SK-N-SH (cell line): ENCODE data around the gene MAP1LC3B. TPM values are rescaled to one million over a fixed set of nuclear protein-coding genes. Genes with fewer than 3 reads are reported as not detected.

Experiments
- CTCF ChIA-PET: fragments of 300-600, 350-600 bp; formaldehyde crosslinking; extraction: SDS; loops from one replicate; lab custom pipeline; 2021; lab: Yijun Ruan, JAX
- POLR2A ChIA-PET: fragments of 350-600 bp; sonication (Branson Sonifier 250); formaldehyde crosslinking; extraction: SDS; loops from one replicate; lab custom pipeline; 2020; ENCODE audit warnings: antibody characterized with exemption, inconsistent platforms; lab: Yijun Ruan, JAX
- DNase-seq: peaks from one replicate; pipeline ENCODE4 v3.0.0; 2012
- H2AFZ ChIP-seq: fragments of 200-600 bp; sonication (generic); 2 replicates; pipeline ENCODE4 v1.8.1; 2016; ENCODE audit warnings: antibody characterized with exemption, mild to moderate bottlenecking, low read depth
- H3F3A ChIP-seq: fragments of 200-600 bp; sonication (generic); replicated peaks from 2 replicates; pipeline ENCODE3; 2016; ENCODE audit warnings: antibody characterized with exemption, mild to moderate bottlenecking; ENCODE audit not compliant: insufficient read depth
- H3K27ac ChIP-seq, 2 experiments: fragments of 200-500 bp in 1 of 2; fragments of 200-600 bp in 1 of 2; sonication (Bioruptor generic) in 1 of 2; sonication (generic), shearing (Covaris generic) in 1 of 2; 2 replicates each; pipeline versions ENCODE4 v1.5.1 to v1.6.1; 2014 to 2016; ENCODE audit warnings: low read depth in 2 of 2, inconsistent platforms in 1 of 2, low read length in 1 of 2, mild to moderate bottlenecking in 1 of 2, mixed read lengths in 1 of 2
- H3K27me3 ChIP-seq: fragments of 200-600 bp; sonication (generic), shearing (Covaris generic); 2 replicates; pipeline ENCODE4 v1.6.1; 2016; ENCODE audit warnings: mixed run types; ENCODE audit not compliant: insufficient read depth
- H3K36me3 ChIP-seq, 2 experiments: fragments of 200-500 bp in 1 of 2; fragments of 200-600 bp in 1 of 2; sonication (Bioruptor generic) in 1 of 2; sonication (generic) in 1 of 2; replicated peaks in 1 of 2; 2 replicates each; pipeline versions ENCODE3 to v1.5.1; 2014 to 2016; ENCODE audit warnings: low read length in 1 of 2, mild to moderate bottlenecking in 1 of 2; ENCODE audit not compliant: insufficient read depth in 2 of 2, control insufficient read depth in 1 of 2
- H3K4me1 ChIP-seq, 2 experiments: fragments of 200-500 bp in 1 of 2; fragments of 200-600 bp in 1 of 2; sonication (Bioruptor generic) in 1 of 2; sonication (generic), shearing (Covaris generic) in 1 of 2; 2 replicates each; pipeline versions ENCODE4 v1.5.1 to v1.6.1; 2014 to 2016; ENCODE audit warnings: low read depth in 1 of 2, low read length in 1 of 2, mixed run types in 1 of 2; ENCODE audit not compliant: insufficient read depth in 2 of 2, control insufficient read depth in 1 of 2
- H3K4me2 ChIP-seq: fragments of 200-600 bp; sonication (generic), shearing (Covaris generic); 2 replicates; pipeline ENCODE4 v1.6.1; 2017; ENCODE audit warnings: mixed run types
- H3K4me3 ChIP-seq, 2 experiments: fragments of 200-500 bp in 1 of 2; fragments of 200-600 bp in 1 of 2; sonication (Bioruptor generic) in 1 of 2; sonication (generic), shearing (Covaris generic) in 1 of 2; 2 replicates each; pipeline versions ENCODE4 v1.5.1 to v1.8.1; 2014 to 2016; ENCODE audit warnings: low read depth in 2 of 2, inconsistent platforms in 1 of 2, low read length in 1 of 2, mild to moderate bottlenecking in 1 of 2, mixed read lengths in 1 of 2, moderate library complexity in 1 of 2
- H3K79me2 ChIP-seq: fragments of 200-600 bp; sonication (generic); 2 replicates; pipeline ENCODE4 v1.8.1; 2017; ENCODE audit warnings: mild to moderate bottlenecking; ENCODE audit not compliant: insufficient read depth
- H3K9ac ChIP-seq: fragments of 200-600 bp; sonication (generic); 2 replicates; pipeline ENCODE4 v1.6.1; 2017; ENCODE audit warnings: mixed run types
- H3K9me2 ChIP-seq: fragments of 200-600 bp; sonication (generic); 2 replicates; pipeline ENCODE4 v1.6.1; 2017; ENCODE audit warnings: mixed run types
- H3K9me3 ChIP-seq: fragments of 200-600 bp; sonication (generic); 2 replicates; pipeline ENCODE4 v1.6.1; 2017; ENCODE audit warnings: mixed run types, mild to moderate bottlenecking, moderate library complexity
- H4K20me1 ChIP-seq: fragments of 200-600 bp; sonication (generic); 2 replicates; pipeline ENCODE4 v1.6.1; 2017; ENCODE audit warnings: mild to moderate bottlenecking, mixed run types; ENCODE audit not compliant: insufficient read depth
- CHD2 ChIP-seq: fragments of 150-350 bp; IDR thresholded peaks from 2 replicates; pipeline ENCODE4 v1.6.1; 2018; ENCODE audit warnings: low read length; ENCODE audit not compliant: partially characterized antibody
- ELF1 ChIP-seq: IDR thresholded peaks from 2 replicates; pipeline ENCODE4 v1.4.0; 2012
- EP300 ChIP-seq, 2 experiments: IDR thresholded peaks; 2 replicates each; pipeline versions ENCODE4 v1.4.0 to v1.6.1; 2012; ENCODE audit warnings: borderline replicate concordance in 1 of 2, low read depth in 1 of 2, low read length in 1 of 2
- FOSL2 ChIP-seq: IDR thresholded peaks from 2 replicates; pipeline ENCODE4 v1.4.0; 2012; ENCODE audit warnings: low read depth, mild to moderate bottlenecking, moderate library complexity, borderline replicate concordance
- FOXJ3 ChIP-seq: sonication (generic); formaldehyde crosslinking; IDR thresholded peaks from 2 replicates; pipeline ENCODE4 v1.5.1; 2020; ENCODE audit warnings: mild to moderate bottlenecking, missing genetic modification reagents
- GABPA ChIP-seq: IDR thresholded peaks from 2 replicates; pipeline ENCODE4 v1.4.0; 2012; ENCODE audit warnings: low read depth, mild to moderate bottlenecking
- GATA2 ChIP-seq: sonication (generic); formaldehyde crosslinking; IDR thresholded peaks from 2 replicates; pipeline ENCODE4 v1.5.0; 2020; ENCODE audit warnings: mild to moderate bottlenecking, missing genetic modification reagents
- MEF2A ChIP-seq: IDR thresholded peaks from 2 replicates; pipeline ENCODE4 v1.4.0; 2012; ENCODE audit warnings: low read depth, borderline replicate concordance
- MXI1 ChIP-seq: IDR thresholded peaks from 2 replicates; pipeline ENCODE4 v1.6.1; 2012; ENCODE audit warnings: mild to moderate bottlenecking, low read depth, low read length, improper control_type of control experiment
- NFIC ChIP-seq: IDR thresholded peaks from 2 replicates; pipeline ENCODE4 v1.4.0; 2012; ENCODE audit warnings: borderline replicate concordance
- POLR2AphosphoS5 ChIP-seq: IDR thresholded peaks from 2 replicates; pipeline ENCODE4 v1.6.1; 2012; ENCODE audit warnings: low read depth, low read length
- RAD21 ChIP-seq: IDR thresholded peaks from 2 replicates; pipeline ENCODE4 v1.6.1; 2012; ENCODE audit warnings: mild to moderate bottlenecking, low read length
- RCOR1 ChIP-seq: fragments of 150-350 bp; IDR thresholded peaks from 2 replicates; pipeline ENCODE4 v1.6.1; 2017; ENCODE audit warnings: antibody characterized with exemption, low read length
- RFX5 ChIP-seq: IDR thresholded peaks from 2 replicates; pipeline ENCODE4 v1.6.1; 2012; ENCODE audit warnings: mild to moderate bottlenecking, improper control_type of control experiment, low read length
- RXRA ChIP-seq: IDR thresholded peaks from 2 replicates; pipeline ENCODE4 v1.4.0; 2012; ENCODE audit warnings: low read depth, mild to moderate bottlenecking, borderline replicate concordance
- SIN3A ChIP-seq: IDR thresholded peaks from 2 replicates; pipeline ENCODE4 v1.6.1; 2012; ENCODE audit warnings: low read depth, mild to moderate bottlenecking, low read length, moderate library complexity, borderline replicate concordance
- TAF1 ChIP-seq: IDR thresholded peaks from 2 replicates; pipeline ENCODE4 v1.6.1; 2012; ENCODE audit warnings: low read depth, mild to moderate bottlenecking, low read length, moderate library complexity, borderline replicate concordance
- TCF12 ChIP-seq: IDR thresholded peaks from 2 replicates; pipeline ENCODE4 v1.4.0; 2012
- TEAD4 ChIP-seq: IDR thresholded peaks from 2 replicates; pipeline ENCODE4 v1.4.0; 2012; ENCODE audit warnings: mild to moderate bottlenecking, borderline replicate concordance; ENCODE audit not compliant: insufficient read depth
- YY1 ChIP-seq: IDR thresholded peaks from 2 replicates; pipeline ENCODE4 v1.4.0; 2012; ENCODE audit warnings: low read depth, mild to moderate bottlenecking
- WGBS: methylation state at CpG from one replicate; pipeline ENCODE4 v1.1.6; 2017; ENCODE audit warnings: low lambda C conversion rate; 5-methylcytosine and 5-hydroxymethylcytosine counted together
- polyA plus RNA-seq, 3 experiments: library from polyadenylated mRNA; depleted of rRNA; stranded (reverse); fragments of >200 nt; gene quantifications; 2 replicates each; pipeline ENCODE4 v1.2.3, GENCODE V29; 2012
- TF ChIP-seq, protein P1 (sequence below): fragments of 150-350 bp; IDR thresholded peaks from 2 replicates; pipeline ENCODE4 v1.6.1; 2017; ENCODE audit warnings: antibody characterized with exemption, low read length, low read depth, borderline replicate concordance
- TF ChIP-seq, protein P2 (sequence below): IDR thresholded peaks from 2 replicates; pipeline ENCODE4 v1.4.0; 2012; ENCODE audit warnings: low read depth, borderline replicate concordance
- TF ChIP-seq, protein P3 (sequence below): IDR thresholded peaks from 2 replicates; pipeline ENCODE4 v1.6.1; 2012; ENCODE audit warnings: mild to moderate bottlenecking, low read depth, low read length, moderate library complexity

Gene MAP1LC3B
- polyA plus RNA-seq, 1 of the 3 experiments (the other 2 are of a cell fraction), result 33.7 TPM

DNA sequence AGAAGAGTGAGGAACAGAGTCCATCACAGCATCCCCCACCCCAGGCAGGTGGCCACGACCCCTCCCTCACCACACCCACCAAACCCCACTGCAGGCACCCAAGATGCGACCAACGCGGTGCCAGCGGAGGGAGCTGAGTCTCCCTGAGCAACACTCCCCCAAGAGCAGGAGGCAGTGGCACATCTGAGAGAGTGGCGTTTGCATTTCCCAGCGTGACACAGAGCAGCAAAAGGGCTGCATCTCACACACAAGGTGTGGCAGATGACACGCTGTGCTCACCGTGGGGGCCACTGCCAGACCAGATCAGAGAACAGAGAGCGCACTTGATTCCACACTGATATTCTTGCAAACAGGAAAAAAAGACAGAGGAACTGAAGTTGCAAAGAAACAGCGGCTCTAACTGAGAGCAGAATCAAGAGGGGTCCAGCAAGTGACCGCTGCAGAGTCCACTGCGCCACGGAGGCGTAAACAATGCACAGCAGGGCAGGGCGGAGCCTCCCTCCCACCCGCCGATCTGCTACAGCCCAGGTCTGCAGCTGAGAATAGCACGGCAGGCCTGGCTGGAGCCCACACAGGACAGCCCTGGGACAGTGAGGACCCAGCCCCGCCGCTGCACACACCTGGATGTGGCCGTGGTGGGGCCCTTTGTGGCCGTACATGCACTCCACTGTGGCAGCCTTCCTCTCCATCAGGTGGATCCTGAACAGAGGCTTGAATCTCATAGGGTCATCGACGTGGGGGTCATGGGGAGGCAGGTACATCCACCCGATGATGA is 49.0 kb upstream of the MAP1LC3B start:
- DNase-seq, result no peak
- Histone ChIP-seq H3K27me3 (no peaks in the 10 kb centered on the region), H3K36me3 (peaks cover 0 to 24% of the 10 kb centered on the region in 2 experiments), H3K79me2 (peaks cover 5% of the 10 kb centered on the region; the same call in 1 of the 2 replicates), H2AFZ (no peak overlapping the region), H3K4me1 (no peaks in the 10 kb centered on the region), H3K9me3 (no peaks in the 10 kb centered on the region), H3K9ac (no peak overlapping the region), H3K9me2 (no peaks in the 10 kb centered on the region), H4K20me1 (no peaks in the 10 kb centered on the region), H3K4me2 (no peak overlapping the region), H3K4me3 (no peak overlapping the region), H3F3A (no peaks in the 10 kb centered on the region), H3K27ac (no peak overlapping the region)
- ChIA-PET CTCF (interaction anchor here (0.7 to 1.0 kb wide), 2 partner anchors 18 to 95 kb away, joined by 3 read pairs; no protein-coding TSS in a partner anchor), POLR2A (no interaction called here)
- 92% methylated on average over 18 of the region's 26 CpGs for WGBS
- no peak for TF ChIP-seq ELF1
- TF ChIP-seq RXRA, result no peak
- TF ChIP-seq FOSL2, result no peak
- TF ChIP-seq FOXJ3, result no peak
- TF ChIP-seq EP300 (IDR thresholded peaks at IDR 0.05; ENCODE audit: borderline replicate concordance in 1 of 2, low read depth in 1 of 2, low read length in 1 of 2), result no peak
- no peak for TF ChIP-seq SIN3A
- no peak for TF ChIP-seq MEF2A
- TF ChIP-seq TEAD4, result no peak
- TF ChIP-seq POLR2AphosphoS5, result no peak
- TF ChIP-seq, protein P1, sequence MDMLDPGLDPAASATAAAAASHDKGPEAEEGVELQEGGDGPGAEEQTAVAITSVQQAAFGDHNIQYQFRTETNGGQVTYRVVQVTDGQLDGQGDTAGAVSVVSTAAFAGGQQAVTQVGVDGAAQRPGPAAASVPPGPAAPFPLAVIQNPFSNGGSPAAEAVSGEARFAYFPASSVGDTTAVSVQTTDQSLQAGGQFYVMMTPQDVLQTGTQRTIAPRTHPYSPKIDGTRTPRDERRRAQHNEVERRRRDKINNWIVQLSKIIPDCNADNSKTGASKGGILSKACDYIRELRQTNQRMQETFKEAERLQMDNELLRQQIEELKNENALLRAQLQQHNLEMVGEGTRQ, result no peak
- no peak for TF ChIP-seq GABPA
- TF ChIP-seq MXI1, result no peak
- TF ChIP-seq TCF12, result no peak
- TF ChIP-seq YY1, result no peak
- no peak for TF ChIP-seq CHD2
- TF ChIP-seq, protein P2, sequence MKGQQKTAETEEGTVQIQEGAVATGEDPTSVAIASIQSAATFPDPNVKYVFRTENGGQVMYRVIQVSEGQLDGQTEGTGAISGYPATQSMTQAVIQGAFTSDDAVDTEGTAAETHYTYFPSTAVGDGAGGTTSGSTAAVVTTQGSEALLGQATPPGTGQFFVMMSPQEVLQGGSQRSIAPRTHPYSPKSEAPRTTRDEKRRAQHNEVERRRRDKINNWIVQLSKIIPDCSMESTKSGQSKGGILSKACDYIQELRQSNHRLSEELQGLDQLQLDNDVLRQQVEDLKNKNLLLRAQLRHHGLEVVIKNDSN, result no peak
- TF ChIP-seq RFX5, result no peak

DNA sequence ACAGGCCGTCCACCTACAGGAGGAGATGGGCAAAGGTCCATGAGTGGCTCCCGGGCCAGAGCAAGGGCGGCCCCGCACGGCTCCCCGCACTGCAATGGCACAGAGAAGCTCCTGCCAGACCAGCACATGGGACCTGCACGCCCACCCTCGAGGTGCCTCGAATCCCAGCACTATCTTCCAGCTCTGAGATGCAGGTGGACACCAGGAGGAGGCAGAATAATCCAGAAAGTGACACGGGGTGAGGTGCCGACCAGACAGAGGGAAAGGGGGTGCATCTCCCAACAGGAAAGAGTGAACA is 48.4 kb upstream of the MAP1LC3B start:
- Histone ChIP-seq H3K27me3 (no peaks in the 10 kb centered on the region), H3K27ac (no peak overlapping the region), H2AFZ (no peak overlapping the region), H3F3A (no peaks in the 10 kb centered on the region), H3K79me2 (peaks cover 5% of the 10 kb centered on the region; the same call in 1 of the 2 replicates), H3K9ac (no peak overlapping the region), H4K20me1 (no peaks in the 10 kb centered on the region), H3K4me2 (no peak overlapping the region), H3K4me1 (no peaks in the 10 kb centered on the region), H3K36me3 (peaks cover 0 to 29% of the 10 kb centered on the region in 2 experiments), H3K4me3 (no peak overlapping the region), H3K9me2 (no peaks in the 10 kb centered on the region), H3K9me3 (no peaks in the 10 kb centered on the region)
- DNase-seq, result no peak
- WGBS, result 89% methylated on average over 11 of the region's 11 CpGs
- CTCF ChIA-PET, result interaction anchor here (1.0 kb wide), 1 partner anchor 94 kb away, joined by 3 read pairs; no protein-coding TSS in a partner anchor
- POLR2A ChIA-PET, result no interaction called here
- TF ChIP-seq GATA2 (CRISPR knock-in tag) (no peak), TAF1 (no peak), RCOR1 (no peak), EP300 (IDR thresholded peaks at IDR 0.05; ENCODE audit: borderline replicate concordance in 1 of 2, low read depth in 1 of 2, low read length in 1 of 2) (no peak), TCF12 (no peak), RAD21 (no peak), FOXJ3 (no peak), MEF2A (no peak), NFIC (no peak), YY1 (no peak)
- TF ChIP-seq, protein P3, sequence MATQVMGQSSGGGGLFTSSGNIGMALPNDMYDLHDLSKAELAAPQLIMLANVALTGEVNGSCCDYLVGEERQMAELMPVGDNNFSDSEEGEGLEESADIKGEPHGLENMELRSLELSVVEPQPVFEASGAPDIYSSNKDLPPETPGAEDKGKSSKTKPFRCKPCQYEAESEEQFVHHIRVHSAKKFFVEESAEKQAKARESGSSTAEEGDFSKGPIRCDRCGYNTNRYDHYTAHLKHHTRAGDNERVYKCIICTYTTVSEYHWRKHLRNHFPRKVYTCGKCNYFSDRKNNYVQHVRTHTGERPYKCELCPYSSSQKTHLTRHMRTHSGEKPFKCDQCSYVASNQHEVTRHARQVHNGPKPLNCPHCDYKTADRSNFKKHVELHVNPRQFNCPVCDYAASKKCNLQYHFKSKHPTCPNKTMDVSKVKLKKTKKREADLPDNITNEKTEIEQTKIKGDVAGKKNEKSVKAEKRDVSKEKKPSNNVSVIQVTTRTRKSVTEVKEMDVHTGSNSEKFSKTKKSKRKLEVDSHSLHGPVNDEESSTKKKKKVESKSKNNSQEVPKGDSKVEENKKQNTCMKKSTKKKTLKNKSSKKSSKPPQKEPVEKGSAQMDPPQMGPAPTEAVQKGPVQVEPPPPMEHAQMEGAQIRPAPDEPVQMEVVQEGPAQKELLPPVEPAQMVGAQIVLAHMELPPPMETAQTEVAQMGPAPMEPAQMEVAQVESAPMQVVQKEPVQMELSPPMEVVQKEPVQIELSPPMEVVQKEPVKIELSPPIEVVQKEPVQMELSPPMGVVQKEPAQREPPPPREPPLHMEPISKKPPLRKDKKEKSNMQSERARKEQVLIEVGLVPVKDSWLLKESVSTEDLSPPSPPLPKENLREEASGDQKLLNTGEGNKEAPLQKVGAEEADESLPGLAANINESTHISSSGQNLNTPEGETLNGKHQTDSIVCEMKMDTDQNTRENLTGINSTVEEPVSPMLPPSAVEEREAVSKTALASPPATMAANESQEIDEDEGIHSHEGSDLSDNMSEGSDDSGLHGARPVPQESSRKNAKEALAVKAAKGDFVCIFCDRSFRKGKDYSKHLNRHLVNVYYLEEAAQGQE, result no peak
